HEK293T (cell line): Measurements from ENCODE around the gene FGD5.

Experiments
- ARNT ChIP-seq: fragments of 450-650 bp; IDR thresholded peaks from 2 replicates; pipeline ENCODE4 v1.6.1; 2017; ENCODE audit warnings: mild to moderate bottlenecking
- ELF4 ChIP-seq: fragments of 450-650 bp; IDR thresholded peaks from 2 replicates; pipeline ENCODE4 v1.6.1; 2017; ENCODE audit warnings: antibody characterized with exemption
- FOXK2 ChIP-seq: fragments of 450-650 bp; IDR thresholded peaks from 2 replicates; pipeline ENCODE4 v1.6.1; 2016; ENCODE audit warnings: mild to moderate bottlenecking
- NFRKB ChIP-seq: fragments of 450-650 bp; IDR thresholded peaks from 2 replicates; pipeline ENCODE4 v1.6.1; 2016; ENCODE audit warnings: mild to moderate bottlenecking, moderate library complexity
- SP1 ChIP-seq: fragments of 450-650 bp; IDR thresholded peaks from 2 replicates; pipeline ENCODE4 v1.6.1; 2017
- SUZ12 ChIP-seq: fragments of 450-650 bp; IDR thresholded peaks from 2 replicates; pipeline ENCODE4 v1.6.1; 2016; ENCODE audit warnings: mild to moderate bottlenecking
- TARDBP ChIP-seq: fragments of 450-650 bp; IDR thresholded peaks from 2 replicates; pipeline ENCODE4 v1.6.1; 2016

DNA sequence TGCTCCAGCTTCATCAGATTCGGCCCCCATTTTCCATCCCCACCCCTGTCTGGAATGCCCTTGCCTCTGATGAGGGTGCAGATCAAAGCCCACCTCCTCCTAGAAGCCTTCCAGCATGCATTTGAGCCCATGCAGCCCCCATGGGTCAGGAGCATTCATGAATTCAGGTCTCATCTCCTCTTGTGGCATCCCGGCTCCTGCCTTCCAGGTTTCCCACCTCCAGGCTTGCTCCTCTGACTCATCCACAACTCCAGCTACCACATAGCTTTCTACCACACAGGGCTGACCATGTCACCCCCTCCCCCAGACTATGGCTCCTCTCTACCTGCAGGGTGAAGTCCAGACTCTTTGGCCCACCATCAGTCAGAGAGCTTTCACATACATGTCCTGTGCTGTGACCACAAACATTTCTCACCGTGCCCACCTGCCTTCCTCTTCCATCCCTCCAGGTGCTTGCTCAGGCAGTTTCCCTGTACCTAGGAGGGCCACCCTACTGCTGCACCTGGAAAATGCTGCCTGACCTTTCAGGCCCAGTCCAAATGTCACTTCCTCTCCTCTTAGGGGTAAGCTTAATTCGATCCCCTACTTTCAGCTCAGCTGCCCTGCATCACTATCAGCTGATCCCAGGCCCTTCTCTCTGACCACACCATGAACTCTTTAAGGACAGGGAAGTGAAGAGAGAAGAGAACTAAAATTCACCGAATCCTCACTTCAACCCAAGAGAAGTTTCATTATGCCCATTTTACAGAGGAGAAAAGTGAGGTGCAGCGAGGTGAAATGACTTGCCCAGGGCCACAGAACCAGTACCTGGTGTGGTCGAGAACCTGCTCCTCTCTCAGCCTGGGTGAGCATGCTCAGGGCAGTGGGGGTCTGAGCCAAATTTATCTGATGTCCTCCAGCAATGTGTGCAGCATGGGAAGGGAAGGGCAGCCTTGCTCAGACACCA, 13.7 kb upstream of the FGD5 start:
- no peak for TF ChIP-seq FOXK2
- no peak for TF ChIP-seq TARDBP
- TF ChIP-seq ARNT, result no peak
- TF ChIP-seq SP1, result no peak
- TF ChIP-seq NFRKB, result no peak
- no peak for TF ChIP-seq ELF4
- TF ChIP-seq SUZ12, result no peak
